Measurements from ENCODE around the gene FAM135A.

Gene FAM135A

DNA sequence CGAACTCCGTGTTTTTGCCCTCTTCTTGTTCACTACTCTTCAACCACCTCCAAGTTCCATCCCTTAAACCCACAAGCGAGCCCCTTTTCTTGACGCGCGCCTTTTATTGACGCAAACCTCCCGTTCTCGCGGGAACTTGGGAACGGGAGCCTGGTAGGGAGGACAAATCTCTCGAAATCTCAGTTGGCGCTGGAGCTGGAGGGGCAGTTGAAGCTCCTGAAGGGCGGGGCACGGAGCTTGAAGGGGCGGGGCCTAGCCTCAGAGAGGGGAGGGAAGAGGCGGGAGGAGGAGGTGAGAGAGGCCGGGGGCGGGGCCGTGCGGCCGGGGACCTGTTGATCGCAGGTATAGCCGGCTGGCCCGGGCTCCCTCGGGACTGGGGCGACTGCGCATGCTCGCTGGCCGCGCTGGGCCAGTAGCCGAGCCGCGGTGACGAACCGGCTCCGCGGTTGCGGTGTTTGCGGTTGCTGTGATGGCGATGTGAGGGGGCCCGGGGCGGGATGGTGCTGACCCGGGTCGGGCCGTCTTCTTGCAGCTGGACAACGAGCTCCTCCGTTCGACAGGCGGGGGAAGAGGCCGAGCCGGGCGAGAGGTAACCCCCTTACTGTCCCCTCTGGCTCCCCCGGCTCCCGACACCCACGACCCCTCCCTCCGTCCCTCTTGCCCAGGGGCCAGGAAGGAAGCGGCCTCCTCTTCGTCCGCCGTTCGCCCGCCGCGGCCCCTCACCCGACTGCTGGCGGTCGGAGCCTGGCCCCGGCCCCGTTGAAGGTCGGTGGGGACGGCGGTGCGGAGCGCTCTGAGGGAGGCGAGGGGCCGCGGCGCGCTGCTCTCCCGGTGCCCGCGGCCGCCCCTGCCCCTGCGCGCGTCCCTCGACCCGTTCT is at the start of gene FAM135A:
FAM135A (plus strand) TSS at position 395 of the 878 bp plus-strand sequence. CDS start 14,835 bp downstream, outside the sequence.
- peak; percentile 89 to 90 (median 89) for DNase-seq (ENCODE audit: low read depth in 3 of 3)

DNA sequence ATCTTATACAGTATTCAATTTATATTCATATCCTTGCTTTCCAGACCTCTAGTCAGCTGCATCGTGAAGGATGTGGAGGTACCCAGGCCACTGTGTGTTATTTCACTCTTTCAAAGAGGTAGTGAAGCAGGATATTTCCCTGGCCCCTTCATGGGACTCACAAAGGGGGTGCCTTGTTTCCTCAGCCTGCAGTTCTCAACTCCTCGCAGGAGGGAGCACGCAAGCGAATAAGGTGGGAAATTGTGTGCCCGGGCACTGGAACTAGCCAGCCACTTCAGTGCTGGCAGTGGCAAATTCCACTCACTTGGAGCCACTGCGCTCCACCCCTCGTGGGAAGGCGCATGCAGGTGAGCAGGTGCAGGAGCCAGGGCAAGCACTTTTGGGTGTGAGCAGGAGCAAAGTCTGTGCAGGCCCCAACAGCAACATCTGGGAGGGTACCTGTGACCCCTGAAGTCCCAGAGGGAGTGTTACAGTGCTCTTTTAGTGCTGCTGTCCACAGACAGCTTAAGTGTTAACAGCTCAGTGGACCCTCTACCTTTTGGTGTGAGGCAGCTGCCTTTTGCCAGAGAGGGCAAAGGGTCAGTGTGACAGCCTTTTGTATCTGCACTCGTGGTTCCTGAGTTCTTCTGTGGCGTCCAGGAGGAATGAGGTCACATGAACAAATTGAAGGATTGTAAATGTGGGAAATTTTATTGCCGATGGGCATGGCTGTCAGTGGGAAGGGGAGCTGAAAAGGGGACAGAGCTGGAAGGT is 49.4 kb upstream of the FAM135A start:
- no peak for DNase-seq (ENCODE audit: low read depth in 3 of 3)

DNA sequence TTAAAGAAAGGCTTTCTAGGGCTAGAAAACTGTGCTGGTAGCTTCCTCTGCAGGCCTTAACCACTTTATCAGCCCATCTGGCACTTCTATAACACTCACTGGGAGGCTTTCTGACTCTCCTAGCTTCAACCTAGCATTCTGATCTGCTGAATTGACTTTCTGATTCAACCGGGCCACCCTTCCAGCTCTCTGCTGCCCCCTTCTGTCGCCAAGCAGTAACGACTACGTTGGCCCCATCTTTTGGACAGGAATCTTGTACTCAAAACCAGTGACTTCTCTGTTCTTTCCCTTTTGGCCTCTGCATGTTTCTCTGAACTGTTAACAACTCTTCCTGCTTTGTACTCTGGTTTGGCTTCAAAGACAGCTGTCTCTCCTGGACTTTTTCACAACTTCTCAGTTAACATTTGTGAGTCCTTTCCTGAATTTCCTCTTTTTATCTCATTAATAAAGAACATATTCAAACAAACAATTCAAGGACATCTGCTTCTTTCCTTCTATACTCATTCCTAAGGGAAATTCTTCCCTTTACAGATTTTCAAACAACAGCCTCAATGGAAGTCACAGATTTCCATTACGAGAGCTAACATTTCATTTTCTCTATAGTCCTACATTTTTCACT is 43.9 kb upstream of the FAM135A start:
- peak; percentile 23 to 35 (median 26) for DNase-seq (ENCODE audit: low read depth in 3 of 3)

DNA sequence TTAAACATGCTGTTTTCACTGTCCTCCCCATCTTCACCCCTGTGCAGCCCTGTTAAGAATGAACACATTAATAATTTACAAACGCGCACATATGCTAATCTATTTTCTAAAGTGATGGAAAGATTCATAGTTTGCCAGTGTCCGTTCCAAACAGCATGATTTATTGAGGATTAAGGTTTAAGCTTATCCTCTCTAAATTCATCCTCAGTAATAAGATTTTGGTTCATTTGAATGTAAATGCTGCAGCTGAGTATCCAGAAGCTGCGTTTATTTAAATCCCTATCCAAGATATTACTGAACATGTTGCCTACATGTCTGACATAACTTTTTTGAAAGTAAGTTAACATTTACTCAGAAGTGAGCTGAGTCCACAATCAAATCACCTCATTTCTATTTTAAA is 42.8 kb upstream of the FAM135A start:
- DNase-seq (ENCODE audit: low read depth in 3 of 3): no peak

DNA sequence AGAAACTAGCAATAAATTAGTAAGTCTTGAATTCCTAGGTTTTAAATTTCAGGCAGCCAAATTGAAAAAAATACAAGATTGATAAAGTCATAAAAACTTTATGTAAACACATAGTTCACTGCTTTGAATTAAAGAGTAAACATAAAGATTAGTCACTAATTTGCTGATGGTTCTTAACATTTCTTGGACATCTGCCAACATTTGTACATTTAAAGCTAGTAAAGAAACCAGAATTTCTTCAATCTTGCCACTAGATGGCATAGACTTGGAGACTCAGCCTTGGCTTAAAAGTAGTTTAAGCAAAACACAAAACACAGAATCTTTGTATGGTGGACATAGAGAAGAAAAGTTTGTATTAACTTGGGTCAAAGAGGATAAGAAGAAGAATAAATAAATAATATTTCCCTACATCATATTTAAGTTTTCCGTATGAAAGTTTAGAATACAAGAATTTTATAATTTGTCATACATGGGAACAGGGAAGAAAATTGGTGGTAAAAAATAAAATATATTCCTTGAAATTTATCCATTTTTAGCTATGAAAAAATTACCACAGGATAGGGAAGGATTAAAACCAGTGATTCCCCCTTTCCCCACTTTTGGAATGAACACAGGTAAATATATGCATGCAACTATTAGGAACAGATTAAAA is 41.7 kb upstream of the FAM135A start:
- no peak for DNase-seq (ENCODE audit: low read depth in 3 of 3)

DNA sequence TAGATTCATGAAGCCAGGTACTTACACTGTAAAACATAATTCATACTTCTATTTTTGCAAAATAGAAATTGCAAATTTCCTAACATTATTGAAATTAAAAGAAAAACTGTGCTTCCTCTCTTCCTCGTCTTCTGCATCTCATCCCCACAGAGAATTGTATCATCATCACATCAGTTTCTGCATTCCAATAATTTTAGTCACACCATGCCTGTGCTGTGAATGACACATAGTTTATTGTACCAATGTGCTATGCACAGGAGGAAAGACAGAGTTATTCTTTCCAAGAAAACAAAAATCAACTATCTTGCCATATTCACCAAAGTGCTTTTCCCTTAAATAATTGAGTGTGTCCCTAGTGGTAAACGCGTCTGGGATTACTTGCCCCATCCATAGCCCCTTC is 38.1 kb upstream of the FAM135A start:
- no peak for DNase-seq (ENCODE audit: low read depth in 3 of 3)

DNA sequence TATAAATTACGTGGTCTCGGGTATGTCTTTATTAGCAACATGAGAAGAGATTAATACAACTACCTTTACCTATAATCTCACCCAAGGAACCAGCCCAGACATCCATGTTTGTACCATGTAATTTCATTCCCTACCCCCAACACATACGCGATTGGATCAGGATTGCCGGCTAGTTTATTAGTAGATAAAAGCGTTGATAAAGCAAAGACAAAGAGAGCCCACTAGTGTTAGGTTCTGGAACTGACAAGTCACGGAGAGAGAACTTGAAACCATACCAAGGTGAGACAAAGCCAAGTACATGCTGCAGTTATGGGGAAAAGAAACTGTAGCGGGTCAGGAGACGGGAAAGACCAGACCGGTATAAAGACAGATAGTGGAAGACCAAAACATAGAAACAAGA is 37.4 kb upstream of the FAM135A start:
- DNase-seq (ENCODE audit: low read depth in 3 of 3): no peak

DNA sequence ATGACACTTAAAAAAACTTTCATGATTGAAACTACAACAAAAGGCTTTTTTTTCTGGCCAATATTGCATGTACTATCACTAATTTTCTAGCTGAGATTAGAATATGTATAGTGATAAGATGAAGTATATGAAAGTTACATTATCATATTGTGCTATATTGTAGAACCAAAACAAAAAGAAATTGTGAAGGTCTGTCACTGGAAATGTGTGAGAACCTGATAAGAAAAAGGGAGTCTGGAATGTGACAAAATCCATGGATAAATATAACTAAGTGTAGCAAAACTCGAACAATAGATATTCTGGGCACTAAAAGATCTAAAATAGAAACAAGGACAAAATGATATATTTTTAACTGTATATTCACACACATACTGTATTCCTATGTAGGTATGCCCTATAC is 36.7 kb upstream of the FAM135A start:
- DNase-seq (ENCODE audit: low read depth in 3 of 3): no peak

DNA sequence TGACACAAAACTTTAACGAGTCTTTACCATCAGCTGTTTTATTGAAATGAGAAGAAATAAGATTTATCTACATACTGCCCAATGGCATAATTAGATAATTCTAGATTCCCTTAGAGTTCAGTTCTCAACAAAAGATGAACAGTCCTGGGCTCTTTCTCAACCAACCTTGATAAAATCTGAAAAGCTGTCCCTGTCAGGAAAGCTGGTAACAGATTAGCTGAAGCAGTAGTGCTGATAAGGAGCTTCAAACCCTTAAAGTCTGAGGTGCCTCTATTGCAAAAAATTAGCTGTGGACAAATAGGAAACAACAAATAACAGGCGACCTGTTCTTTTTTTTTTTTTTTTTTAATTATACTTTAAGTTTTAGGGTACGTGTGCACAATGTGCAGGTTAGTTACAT is 35.9 kb upstream of the FAM135A start:
- no peak for DNase-seq (ENCODE audit: low read depth in 3 of 3)

DNA sequence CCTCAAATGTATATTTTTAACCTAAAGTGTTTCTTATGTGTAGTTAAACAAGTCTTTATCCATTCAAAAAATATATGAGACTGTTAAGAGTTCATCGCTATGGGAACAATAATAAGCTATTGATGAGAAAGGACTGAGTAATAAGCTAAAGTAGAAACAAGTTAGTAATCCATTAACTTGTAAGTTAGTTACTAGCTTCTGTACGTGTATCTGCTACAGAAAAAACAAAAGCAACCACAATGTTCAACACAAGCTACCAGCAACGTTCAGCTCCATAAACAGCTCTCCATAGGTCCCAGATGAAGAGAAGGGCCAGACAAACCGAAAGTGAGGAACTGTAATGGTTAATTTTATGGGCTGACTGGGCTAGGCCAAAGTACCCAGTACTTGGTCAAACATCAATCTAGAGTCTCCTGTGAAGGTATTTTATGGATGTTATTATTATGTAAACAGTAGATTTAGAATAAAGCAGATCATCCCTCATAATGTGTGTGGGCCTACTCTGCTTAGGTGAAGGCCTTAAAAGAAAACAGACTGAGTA is 33.8 kb upstream of the FAM135A start:
- no peak for DNase-seq (ENCODE audit: low read depth in 3 of 3)

DNA sequence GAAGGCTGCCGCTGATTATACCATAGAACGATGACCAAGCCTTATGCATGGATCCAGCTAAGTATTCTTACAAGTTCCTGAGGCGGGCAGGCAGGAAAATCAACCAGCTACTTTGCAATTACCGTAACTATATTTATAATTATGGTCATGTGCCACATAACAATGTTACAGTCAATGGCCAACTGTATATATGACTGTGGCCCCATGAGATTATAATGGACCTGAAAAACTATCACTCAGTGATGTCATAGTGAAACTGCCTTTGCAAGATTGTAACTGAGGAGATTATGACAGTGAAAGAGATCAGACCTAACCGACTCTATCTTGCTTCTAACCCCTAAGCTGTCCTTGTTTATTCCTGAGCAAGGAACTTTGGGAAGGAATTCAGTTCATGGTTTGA is 33.1 kb upstream of the FAM135A start:
- no peak for DNase-seq (ENCODE audit: low read depth in 3 of 3)

DNA sequence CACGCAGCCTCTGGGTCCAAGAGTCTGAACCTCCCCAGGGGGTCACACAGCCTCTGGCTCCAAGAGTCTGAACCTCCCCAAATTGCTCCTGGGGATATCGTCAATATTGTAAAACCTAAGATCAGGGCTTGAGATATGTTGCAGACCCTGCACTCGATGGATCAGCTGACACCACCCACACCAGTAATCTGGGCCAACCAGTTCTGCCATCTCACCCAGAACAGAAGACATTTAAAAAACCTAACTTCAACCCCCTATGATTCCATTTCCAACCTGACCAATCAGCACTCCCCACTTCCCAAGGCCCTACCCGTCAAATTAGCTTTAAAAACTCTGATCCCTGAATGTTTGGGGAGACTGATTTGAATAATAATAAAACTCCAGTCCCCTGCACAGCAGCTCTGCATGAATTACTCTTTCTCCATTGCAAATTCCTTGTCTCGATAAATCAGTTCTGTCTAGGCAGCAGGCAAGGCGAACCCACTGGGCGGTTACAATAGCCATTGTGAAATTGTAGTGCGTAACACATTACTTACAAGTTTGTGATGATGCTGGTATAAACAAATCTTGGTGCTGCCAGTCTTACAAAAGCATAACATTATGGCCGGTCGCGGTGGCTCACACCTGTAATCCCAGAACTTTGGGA is 32.4 kb upstream of the FAM135A start:
- DNase-seq (ENCODE audit: low read depth in 3 of 3): no peak

DNA sequence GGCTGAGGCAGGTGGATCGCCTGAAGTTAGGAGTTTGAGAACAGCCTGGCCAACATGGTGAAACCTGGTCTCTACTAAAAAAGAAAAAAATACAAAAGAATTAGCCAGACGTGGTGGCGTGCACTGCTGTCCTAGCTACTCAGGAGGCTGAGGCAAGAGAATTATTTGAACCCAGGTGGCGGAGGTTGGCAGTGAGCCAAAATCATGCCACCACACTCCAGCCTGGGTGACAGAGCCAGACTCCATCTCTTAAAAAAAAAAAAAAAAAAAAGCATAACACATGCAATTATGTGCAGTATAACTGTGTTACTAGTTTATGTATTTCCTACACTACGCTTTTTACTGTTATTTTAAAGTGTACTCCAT is 31.9 kb upstream of the FAM135A start:
- no peak for DNase-seq (ENCODE audit: low read depth in 3 of 3)

DNA sequence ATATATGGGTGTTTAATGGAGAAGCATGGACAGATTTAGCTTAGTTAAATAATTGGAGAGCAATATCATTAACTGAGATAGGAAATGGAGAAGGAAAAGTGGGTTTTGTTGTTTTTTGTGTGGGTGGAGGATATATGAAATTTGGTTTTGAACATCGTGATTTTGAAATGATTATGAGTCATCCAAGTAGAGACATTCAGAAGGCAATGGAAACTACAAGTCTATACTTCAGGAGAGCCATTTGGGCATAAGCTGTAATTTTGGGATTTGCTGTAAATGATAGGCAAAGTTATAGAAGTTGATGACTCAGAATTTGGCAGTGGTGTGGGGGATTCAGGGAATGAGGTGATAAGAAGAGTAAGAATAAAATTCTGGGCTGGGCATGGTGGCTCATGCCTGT is 27.4 kb upstream of the FAM135A start:
- no peak for DNase-seq (ENCODE audit: low read depth in 3 of 3)

DNA sequence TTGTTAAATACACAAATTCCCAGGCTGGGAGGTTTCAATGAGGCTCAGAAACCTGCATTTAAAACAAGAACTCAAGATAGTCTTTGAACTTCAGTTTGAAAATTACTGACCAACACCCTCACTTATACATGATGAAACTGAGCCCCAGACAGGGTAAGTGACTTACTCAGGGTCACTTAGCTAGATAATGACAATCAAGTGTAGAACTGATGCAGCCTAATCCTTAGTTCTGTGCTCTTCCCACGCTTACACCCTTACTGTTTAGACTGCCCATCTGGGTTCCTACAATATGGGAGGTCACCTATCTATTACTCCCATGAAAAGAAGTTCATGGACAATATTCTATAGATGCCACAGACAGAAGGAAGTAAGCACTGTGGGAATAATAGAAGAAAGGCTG is 24.5 kb upstream of the FAM135A start:
- no peak for DNase-seq (ENCODE audit: low read depth in 3 of 3)

DNA sequence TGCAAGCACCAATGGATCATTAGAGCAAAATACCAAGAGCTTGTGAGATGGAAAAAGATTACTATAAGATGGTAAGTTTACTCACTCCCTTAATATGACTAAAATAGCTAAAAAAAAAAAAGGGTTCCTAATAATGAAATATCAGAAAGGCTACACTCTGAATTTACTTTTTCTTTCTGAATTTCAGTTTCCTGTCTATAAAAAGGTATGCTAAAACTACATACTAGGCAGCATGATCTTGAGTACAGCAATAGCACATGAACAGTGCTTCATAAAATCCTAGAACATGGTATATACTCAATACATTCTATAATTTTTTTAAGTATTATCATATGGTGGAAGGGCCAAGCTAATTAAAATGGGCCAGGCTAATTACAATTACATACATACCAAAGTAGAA is 24.0 kb upstream of the FAM135A start:
- no peak for DNase-seq (ENCODE audit: low read depth in 3 of 3)

DNA sequence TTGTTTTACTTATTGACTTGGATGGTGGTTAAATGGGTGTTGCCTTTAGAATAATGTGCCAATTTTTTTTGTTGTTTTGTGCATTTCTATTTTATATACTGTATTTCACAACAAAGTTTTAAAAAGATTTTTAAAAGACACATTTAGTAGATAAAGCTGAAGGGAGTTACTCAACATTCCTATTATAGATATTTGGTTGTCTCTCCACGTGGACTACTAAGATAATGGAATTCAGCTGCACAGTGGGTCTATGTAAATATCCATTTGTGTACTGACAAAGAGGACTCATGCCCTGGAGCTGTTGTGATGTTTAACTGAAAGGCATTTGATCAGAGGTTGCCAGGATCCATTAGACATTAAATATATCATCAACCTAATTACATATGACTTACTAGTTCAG is 23.2 kb upstream of the FAM135A start:
- no peak for DNase-seq (ENCODE audit: low read depth in 3 of 3)

DNA sequence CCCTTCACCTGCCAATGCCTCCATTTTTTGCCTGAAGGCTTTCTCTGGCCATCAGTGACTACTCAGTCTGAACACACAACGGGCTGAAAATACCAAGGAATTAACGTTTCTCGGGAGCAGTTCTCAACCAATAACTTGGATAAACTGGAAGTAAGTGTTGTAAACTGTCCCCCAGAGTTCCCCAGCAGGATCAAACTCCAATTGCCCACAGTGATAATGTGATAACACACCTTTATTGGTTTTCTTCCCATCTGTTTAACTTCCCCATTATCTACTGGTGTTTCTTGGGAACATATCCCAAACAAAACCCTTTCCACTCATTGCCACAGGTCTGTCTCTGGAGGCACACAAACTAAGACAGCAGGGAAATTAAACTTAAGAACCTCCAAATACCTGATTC is 21.8 kb upstream of the FAM135A start:
- DNase-seq (ENCODE audit: low read depth in 3 of 3): no peak

DNA sequence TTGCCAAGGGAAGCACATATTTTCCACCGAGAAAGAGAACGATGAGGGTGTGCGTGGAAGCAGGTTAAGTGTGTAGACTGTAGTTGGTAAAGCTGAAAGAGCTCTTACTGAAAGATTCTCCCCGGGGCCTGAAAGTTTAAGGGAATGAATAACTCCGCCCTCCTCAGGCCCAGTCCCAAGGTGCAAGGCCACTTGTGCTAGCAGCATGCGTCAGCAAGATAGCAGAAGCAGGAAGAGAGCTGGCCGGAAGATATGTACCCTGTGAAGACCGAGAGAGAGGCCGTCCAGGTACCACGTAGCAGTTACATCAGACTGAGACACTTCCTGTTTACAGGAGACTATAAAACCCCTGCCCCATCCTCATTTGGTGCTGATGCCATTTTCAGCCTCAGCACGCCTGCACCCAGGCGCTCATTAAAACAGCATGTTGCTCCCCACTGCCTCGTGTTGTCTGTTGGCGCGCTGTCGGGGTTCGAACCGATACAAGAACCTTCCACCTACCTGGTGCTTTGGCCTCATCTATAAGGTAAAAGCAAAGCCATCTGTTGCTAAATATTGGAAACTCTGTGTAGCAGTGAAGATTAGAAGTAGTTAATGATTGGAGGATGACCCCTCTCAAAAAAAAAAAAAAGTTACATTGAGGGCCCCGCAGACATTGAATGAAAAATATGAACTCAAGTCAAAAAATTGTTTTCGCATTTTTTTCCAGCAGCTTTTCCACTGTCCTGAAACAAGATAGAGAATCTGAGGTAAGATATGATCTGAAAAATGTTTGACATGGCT is 18.6 kb upstream of the FAM135A start:
- DNase-seq (ENCODE audit: low read depth in 3 of 3): no peak

DNA sequence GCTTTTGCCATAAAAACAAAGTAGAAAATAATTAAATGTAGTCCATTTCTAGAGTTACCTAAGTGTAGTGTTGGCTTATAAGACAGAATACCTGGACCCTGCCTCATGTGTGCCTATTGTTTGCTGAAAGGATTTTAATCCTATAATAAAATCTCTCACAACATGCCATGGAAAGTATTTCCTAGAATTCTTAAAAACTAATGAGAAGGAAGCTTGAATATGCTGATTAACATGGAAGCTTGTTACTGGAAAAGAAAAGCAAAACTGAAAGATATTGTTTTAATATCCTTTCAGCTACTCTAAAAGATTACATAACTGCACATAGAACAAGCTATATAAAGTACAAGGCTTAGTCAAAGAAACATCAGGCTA is 18.0 kb upstream of the FAM135A start:
- DNase-seq (ENCODE audit: low read depth in 3 of 3): no peak

DNA sequence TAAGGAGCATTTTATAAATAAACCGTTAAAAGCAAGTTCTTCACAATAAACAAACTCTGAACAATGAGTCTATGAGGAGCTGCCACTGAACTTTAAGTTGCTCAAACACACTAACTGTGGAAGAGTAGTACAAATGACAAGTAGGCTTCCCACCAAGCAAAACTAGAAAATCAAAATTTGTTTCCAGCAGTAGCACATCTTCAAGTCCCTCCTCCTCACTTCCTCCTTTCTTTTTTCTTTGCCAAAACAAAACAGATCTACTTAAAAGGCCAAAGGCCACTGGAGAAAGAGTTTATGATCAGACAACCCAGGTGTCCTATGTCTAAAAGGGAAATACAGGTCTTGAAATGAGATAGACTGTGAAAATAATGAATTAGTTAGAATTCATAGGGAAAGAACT is 17.1 kb upstream of the FAM135A start:
- no peak for DNase-seq (ENCODE audit: low read depth in 3 of 3)

All from stimulated activated CD4-positive, alpha-beta T cell treated with anti-CD3 and anti-CD28 coated beads, TNF-alpha, amount 100 ng/mL, for 4 hours (primary cell).